ENCODE measurements around the gene ECE1.

ECE1 gene

GRCh38 chr1:21325231-21325718 lies 35.0 kb upstream of the ECE1 start:
- DNase-seq, result no peak

GRCh38 chr1:21324368-21325141 lies 34.3 kb upstream of the ECE1 start:
- DNase-seq, result no peak

- DNase-seq, result no peak
These were observed 32.8 kb upstream of the ECE1 start for GRCh38 chr1:21323091-21323490.

GRCh38 chr1:21322681-21323016 lies 32.4 kb upstream of the ECE1 start:
- no peak for DNase-seq

GRCh38 chr1:21321963-21322680 lies 31.9 kb upstream of the ECE1 start:
- DNase-seq, result no peak

GRCh38 chr1:21320410-21321108 lies 30.3 kb upstream of the ECE1 start:
- DNase-seq, result no peak

- DNase-seq, result no peak
These were observed 29.5 kb upstream of the ECE1 start for GRCh38 chr1:21319447-21320407.

GRCh38 chr1:21318714-21319159 lies 28.5 kb upstream of the ECE1 start:
- DNase-seq, result no peak

- no peak for DNase-seq
These were observed 27.9 kb upstream of the ECE1 start for GRCh38 chr1:21318057-21318713.

- DNase-seq, result no peak
These were observed 27.4 kb upstream of the ECE1 start for GRCh38 chr1:21317690-21318043.

- no peak for DNase-seq
These were observed 26.9 kb upstream of the ECE1 start for GRCh38 chr1:21317035-21317689.

GRCh38 chr1:21314743-21315396 lies 24.6 kb upstream of the ECE1 start:
- no peak for DNase-seq

- no peak for DNase-seq
These were observed 23.8 kb upstream of the ECE1 start for GRCh38 chr1:21313886-21314721.

GRCh38 chr1:21313203-21313885 lies 23.1 kb upstream of the ECE1 start:
- DNase-seq, result no peak

- DNase-seq, result no peak
These were observed 22.2 kb upstream of the ECE1 start for GRCh38 chr1:21312407-21312992.

GRCh38 chr1:21311016-21311415 lies 20.8 kb upstream of the ECE1 start:
- DNase-seq, result no peak

- no peak for DNase-seq
These were observed 18.8 kb upstream of the ECE1 start for GRCh38 chr1:21308847-21309652.

- DNase-seq, result no peak
These were observed 18.1 kb upstream of the ECE1 start for GRCh38 chr1:21308330-21308729.
